ENCODE measurements around the gene NOL4L.

GRCh38 chr20:32497589-32498224 is 87.4 kb downstream of the NOL4L start:
- no peak for TF ChIP-seq CTCF (IDR thresholded peaks at IDR 0.05)
- TF ChIP-seq POLR2A (IDR thresholded peaks at IDR 0.05) = no peak

All from thyroid gland (tissue), 4 donors.